Skeletal muscle tissue (tissue), 4 donors: ENCODE measurements around the gene SYNRG. TPM values are rescaled to one million over a fixed set of nuclear protein-coding genes. Genes with fewer than 3 reads are reported as not detected.

Experiments used
- H3K27ac ChIP-seq: one replicate; pipeline ENCODE4 v1.7.0; 2013; ENCODE audit warnings: mild to moderate bottlenecking, low read depth, low read length, inconsistent platforms
- H3K27me3 ChIP-seq, 3 donors: one replicate each; pipeline ENCODE4 v1.7.0; 2013; ENCODE audit warnings: low read length in 3 of 3; ENCODE audit not compliant: control insufficient read depth in 3 of 3, insufficient read depth in 3 of 3
- H3K36me3 ChIP-seq, 3 donors: one replicate each; pipeline ENCODE4 v1.7.0; 2013; ENCODE audit warnings: low read length in 3 of 3; ENCODE audit not compliant: control insufficient read depth in 3 of 3, insufficient read depth in 3 of 3
- H3K4me1 ChIP-seq, 3 donors: one replicate each; pipeline ENCODE4 v1.7.0; 2013; ENCODE audit warnings: low read length in 3 of 3, mild to moderate bottlenecking in 3 of 3; ENCODE audit not compliant: control insufficient read depth in 3 of 3, insufficient read depth in 3 of 3
- H3K4me3 ChIP-seq, 3 donors: one replicate each; pipeline ENCODE4 v1.7.0; 2013; ENCODE audit warnings: low read length in 3 of 3
- H3K9ac ChIP-seq, 3 donors: one replicate each; pipeline ENCODE4 v1.7.0; 2013; ENCODE audit warnings: low read length in 3 of 3, mild to moderate bottlenecking in 3 of 3, moderate library complexity in 2 of 3, low read depth in 1 of 3
- H3K9me3 ChIP-seq, 3 donors: one replicate each; pipeline ENCODE4 v1.7.0; 2013; ENCODE audit warnings: low read length in 3 of 3; ENCODE audit not compliant: control insufficient read depth in 3 of 3
- total RNA-seq: library from RNA; depleted of rRNA; stranded (reverse); fragments of >200 nt; gene quantifications from one replicate; pipeline ENCODE4 v1.2.3, GENCODE V29; 2014
- donor health status: Osteomylitis.

SYNRG gene
- total RNA-seq, 1 donor from 2014 or later = 29.2 TPM

- Histone ChIP-seq H3K4me3 (no peak overlapping the region), H3K9ac (no peak overlapping the region), H3K4me1 (peaks cover 0 to 2% (median 0%) of the 10 kb centered on the region in 3 donors), H3K27ac (no peak overlapping the region), H3K27me3 (no peaks in the 10 kb centered on the region), H3K36me3 (peaks cover 5 to 29% (median 21%) of the 10 kb centered on the region in 3 donors), H3K9me3 (no peaks in the 10 kb centered on the region)
Measured at GRCh38 chr17:37553401-37553966, 55.7 kb downstream of the SYNRG start.

GRCh38 chr17:37551788-37552187 is 57.4 kb downstream of the SYNRG start:
- Histone ChIP-seq H3K27ac (no peak overlapping the region), H3K9ac (no peak overlapping the region), H3K27me3 (no peaks in the 10 kb centered on the region), H3K4me3 (no peak overlapping the region), H3K4me1 (peaks cover 2 to 6% (median 5%) of the 10 kb centered on the region in 3 donors), H3K36me3 (peaks cover 0 to 15% (median 9%) of the 10 kb centered on the region in 3 donors), H3K9me3 (no peaks in the 10 kb centered on the region)

- Histone ChIP-seq H3K36me3 (peaks cover 0 to 3% (median under 1%) of the 10 kb centered on the region in 3 donors), H3K9me3 (no peaks in the 10 kb centered on the region), H3K27ac (no peak overlapping the region), H3K4me3 (no peak overlapping the region), H3K4me1 (peaks cover 2 to 6% (median 5%) of the 10 kb centered on the region in 3 donors), H3K27me3 (no peaks in the 10 kb centered on the region), H3K9ac (peak overlapping the region in 1 of 3 donors; percentile 26)
Measured at GRCh38 chr17:37547986-37548385, 61.2 kb downstream of the SYNRG start.

- Histone ChIP-seq H3K9me3 (no peaks in the 10 kb centered on the region), H3K27ac (no peak overlapping the region), H3K36me3 (peaks cover 11% of the 10 kb centered on the region in 3 donors), H3K4me3 (no peak overlapping the region), H3K9ac (no peak overlapping the region), H3K4me1 (peaks cover 0 to 6% (median 5%) of the 10 kb centered on the region in 3 donors), H3K27me3 (no peaks in the 10 kb centered on the region)
Measured at GRCh38 chr17:37546302-37546701, 62.9 kb downstream of the SYNRG start.

GRCh38 chr17:37545486-37545885 is 63.7 kb downstream of the SYNRG start:
- peaks cover 0 to 6% (median 5%) of the 10 kb centered on the region in 3 donors for H3K4me1 ChIP-seq
- no peak overlapping the region for H3K27ac ChIP-seq
- H3K4me3 ChIP-seq = no peak overlapping the region
- peaks cover 18 to 19% (median 18%) of the 10 kb centered on the region in 3 donors for H3K36me3 ChIP-seq
- no peak overlapping the region for H3K9ac ChIP-seq
- no peaks in the 10 kb centered on the region for H3K27me3 ChIP-seq
- H3K9me3 ChIP-seq = no peaks in the 10 kb centered on the region

GRCh38 chr17:37543637-37544052 is 65.6 kb downstream of the SYNRG start:
- peaks cover 0 to 6% (median 5%) of the 10 kb centered on the region in 3 donors for H3K4me1 ChIP-seq
- H3K9me3 ChIP-seq = no peaks in the 10 kb centered on the region
- peaks cover 33 to 35% (median 35%) of the 10 kb centered on the region in 3 donors for H3K36me3 ChIP-seq
- no peak overlapping the region for H3K27ac ChIP-seq
- H3K4me3 ChIP-seq = no peak overlapping the region
- no peak overlapping the region for H3K9ac ChIP-seq
- H3K27me3 ChIP-seq = no peaks in the 10 kb centered on the region

GRCh38 chr17:37541880-37542660 is 67.1 kb downstream of the SYNRG start:
- Histone ChIP-seq H3K4me3 (no peak overlapping the region), H3K27ac (no peak overlapping the region), H3K27me3 (no peaks in the 10 kb centered on the region), H3K36me3 (peaks cover 35 to 49% (median 46%) of the 10 kb centered on the region in 3 donors), H3K4me1 (no peaks in the 10 kb centered on the region), H3K9me3 (no peaks in the 10 kb centered on the region), H3K9ac (no peak overlapping the region)

GRCh38 chr17:37538981-37539659 is 70.1 kb downstream of the SYNRG start:
- Histone ChIP-seq H3K4me1 (no peaks in the 10 kb centered on the region), H3K9ac (no peak overlapping the region), H3K27me3 (no peaks in the 10 kb centered on the region), H3K4me3 (no peak overlapping the region), H3K27ac (no peak overlapping the region), H3K36me3 (peaks cover 46 to 70% (median 64%) of the 10 kb centered on the region in 3 donors), H3K9me3 (no peaks in the 10 kb centered on the region)

GRCh38 chr17:37535906-37536305 is 73.3 kb downstream of the SYNRG start:
- Histone ChIP-seq H3K4me1 (no peaks in the 10 kb centered on the region), H3K27ac (no peak overlapping the region), H3K9me3 (no peaks in the 10 kb centered on the region), H3K36me3 (peaks cover 35 to 66% (median 58%) of the 10 kb centered on the region in 3 donors), H3K9ac (no peak overlapping the region), H3K27me3 (no peaks in the 10 kb centered on the region), H3K4me3 (no peak overlapping the region)

- Histone ChIP-seq H3K27ac (no peak overlapping the region), H3K4me3 (no peak overlapping the region), H3K27me3 (no peaks in the 10 kb centered on the region), H3K36me3 (peaks cover 25 to 67% (median 50%) of the 10 kb centered on the region in 3 donors), H3K9me3 (no peaks in the 10 kb centered on the region), H3K9ac (no peak overlapping the region), H3K4me1 (no peaks in the 10 kb centered on the region)
Measured at GRCh38 chr17:37532756-37533155, 76.5 kb downstream of the SYNRG start.
